ENCODE measurements around the gene FGD3.

GRCh38 chr9:93057703-93058354 is 110.5 kb downstream of the FGD3 start:
- TF ChIP-seq CTCF (IDR thresholded peaks at IDR 0.05; ENCODE audit: low read depth, low read length, poor library complexity, severe bottlenecking) (no peak), EZH2phosphoT487 (IDR thresholded peaks at IDR 0.05; ENCODE audit: borderline replicate concordance, low read length) (no peak)
